ENCODE data around the gene PALM.
"Not testable (repeated sequence)": the region's sequence is repeated elsewhere in the genome, so short reads cannot be mapped to it uniquely, and the experiment has no call there.

The PALM gene, protein sequence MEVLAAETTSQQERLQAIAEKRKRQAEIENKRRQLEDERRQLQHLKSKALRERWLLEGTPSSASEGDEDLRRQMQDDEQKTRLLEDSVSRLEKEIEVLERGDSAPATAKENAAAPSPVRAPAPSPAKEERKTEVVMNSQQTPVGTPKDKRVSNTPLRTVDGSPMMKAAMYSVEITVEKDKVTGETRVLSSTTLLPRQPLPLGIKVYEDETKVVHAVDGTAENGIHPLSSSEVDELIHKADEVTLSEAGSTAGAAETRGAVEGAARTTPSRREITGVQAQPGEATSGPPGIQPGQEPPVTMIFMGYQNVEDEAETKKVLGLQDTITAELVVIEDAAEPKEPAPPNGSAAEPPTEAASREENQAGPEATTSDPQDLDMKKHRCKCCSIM

DNA sequence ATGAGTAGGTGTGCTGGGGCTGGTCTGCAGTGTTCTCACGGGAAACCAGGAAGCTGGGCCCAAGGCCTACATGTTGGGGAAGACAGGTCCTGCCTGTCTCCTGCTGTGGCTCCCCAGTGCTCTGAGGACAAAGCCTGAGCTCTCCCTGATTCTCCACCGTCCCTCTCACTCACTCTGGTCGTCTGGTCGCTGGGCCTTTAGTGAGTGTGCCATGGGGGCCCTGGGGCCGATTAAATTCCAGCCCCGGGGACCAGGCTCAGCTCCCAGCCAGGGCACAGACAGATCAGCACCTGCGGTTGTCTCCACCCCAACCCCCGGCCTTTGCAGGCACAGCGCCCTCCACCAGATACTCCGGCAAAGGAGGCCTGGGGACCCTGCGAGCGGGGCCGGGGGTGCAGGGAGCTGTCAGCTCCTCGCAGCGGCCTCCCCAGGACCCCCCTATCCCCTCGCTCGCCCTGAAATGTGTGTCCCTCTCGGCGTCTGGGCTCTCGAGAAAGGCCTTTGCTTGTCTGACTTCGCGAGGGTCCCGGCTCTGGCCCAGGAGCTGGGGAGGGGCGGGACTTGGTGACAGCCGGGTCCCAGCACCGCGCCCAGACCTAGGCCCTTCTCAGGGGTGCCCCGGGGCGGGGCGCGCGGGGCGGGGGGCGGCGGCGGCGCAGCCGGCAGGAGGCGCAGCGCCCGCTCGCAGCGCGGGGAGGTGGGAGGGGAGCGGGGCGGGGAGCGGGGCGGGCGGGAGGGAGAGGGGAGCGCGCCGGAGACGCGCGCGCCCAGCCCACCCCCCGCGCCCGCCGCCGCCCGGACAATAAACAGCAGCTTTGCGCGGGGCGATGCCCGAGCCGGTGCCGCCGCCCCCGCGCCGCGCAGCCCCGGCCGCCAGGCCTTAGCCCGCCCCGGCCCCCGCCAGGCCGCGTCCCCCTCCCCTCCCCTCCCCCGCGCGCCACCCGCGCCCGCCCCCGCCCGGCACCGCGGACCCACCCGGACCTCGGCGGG is at the start of gene PALM:
PALM (plus strand) TSS at position 782 of the 990 bp plus-strand sequence. CDS start 212 bp downstream, outside the sequence.
- DNase-seq = peak; percentile 12

DNA sequence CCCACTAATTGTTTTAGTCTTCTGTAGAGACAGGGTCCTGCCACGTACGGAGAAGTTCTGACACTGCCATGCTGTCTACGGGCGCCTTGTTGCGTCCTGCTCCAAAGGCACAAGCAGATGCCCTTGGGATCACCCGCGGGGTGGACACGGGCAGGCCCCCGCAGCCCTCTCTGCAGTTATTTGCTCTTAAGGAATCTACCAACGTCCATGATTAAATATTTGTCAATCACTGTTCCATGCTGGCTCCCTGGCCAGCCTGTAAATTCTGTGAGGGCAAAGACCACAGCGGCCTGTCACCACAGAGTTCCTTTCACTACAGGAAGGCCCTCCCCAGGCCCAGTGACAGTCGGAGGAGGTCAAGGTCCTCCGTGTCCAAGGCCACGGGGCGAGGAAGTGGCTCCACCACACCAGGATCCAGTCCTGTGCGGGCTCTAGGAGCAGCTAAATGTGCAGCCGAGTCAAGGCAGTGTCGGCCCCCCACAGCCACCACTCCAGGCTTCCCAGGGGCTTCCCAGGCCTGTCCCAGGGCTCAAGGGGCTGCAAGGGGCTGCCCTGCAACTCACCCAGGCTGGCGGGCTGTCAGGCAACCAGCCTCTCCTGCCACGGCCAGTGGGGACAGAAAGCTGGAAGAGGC is 47.8 kb upstream of the PALM start:
- no peak for DNase-seq

DNA sequence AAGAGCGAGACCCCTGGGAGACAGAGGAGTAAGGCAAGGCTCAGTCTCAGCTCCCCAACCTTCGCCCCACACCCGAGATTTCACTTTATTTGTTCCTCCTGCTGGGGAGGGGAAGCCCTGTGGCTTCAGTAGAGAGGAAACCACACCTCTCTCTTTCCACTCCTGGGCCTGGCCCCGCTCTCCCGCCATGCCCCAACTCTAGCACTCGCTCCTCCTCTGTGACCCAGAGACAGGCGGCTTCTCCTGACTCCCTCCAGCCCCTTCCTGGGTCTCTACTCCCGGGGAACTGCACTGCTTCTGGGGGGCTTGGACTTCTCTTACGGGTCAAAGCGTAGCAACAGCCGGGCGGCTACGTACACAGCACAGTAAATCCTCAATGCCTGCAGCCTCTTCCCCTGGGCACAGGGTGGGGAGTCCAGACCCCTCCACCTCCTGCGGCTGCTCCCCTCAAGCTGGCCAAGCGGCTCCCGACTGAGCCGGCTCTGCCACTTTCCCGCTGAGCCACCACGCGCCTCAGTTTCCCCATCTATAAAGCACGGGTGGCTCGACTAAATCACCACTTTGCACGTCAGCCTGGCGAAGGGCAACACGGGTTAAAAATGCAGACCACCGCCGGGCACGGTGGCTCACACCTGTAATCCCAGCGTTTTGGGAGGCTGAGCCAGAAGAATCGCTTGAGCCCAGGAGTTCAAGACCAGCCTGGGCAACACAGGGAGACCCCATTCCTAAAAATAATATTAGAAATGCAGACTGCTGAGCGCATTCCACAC is 47.1 kb upstream of the PALM start:
- DNase-seq = peak; percentile 78

DNA sequence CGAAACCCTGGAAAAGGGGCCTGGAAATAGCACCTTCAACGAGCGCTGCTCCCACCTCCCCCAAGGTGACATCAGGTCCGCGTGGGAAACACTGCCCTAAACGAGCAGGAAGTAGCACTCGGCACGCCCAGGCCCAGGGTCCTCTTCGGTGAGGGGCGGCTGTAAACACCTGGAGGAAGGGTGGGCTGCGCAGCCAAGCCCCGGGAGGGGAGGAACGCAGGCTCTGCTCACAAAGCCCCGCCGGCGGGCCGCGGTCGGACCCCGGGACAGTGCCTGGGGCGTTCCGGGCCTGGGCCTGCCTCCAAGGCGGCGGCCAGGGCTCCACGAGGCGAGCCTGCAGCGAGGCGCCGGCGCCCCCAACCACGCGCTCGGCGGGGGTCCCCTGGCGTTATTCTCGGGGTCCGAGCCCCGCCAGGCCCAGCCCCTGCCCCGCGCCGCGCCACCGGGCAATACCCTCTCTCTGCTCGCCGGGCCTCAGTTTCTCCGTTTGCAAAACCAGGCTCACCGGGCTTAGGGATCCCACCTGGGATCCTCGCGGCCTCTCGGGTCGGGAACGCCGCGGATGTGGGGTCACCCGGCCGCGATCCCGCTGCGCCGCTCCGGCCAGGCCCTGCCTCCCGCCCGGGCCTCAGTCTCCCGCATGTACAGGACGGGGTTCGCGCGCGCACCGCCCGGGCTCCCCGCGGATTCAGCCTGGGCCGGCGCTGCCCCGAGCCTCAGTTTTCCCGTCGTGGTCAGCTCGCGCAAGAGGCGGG is 46.4 kb upstream of the PALM start:
- peak; percentile 84 for DNase-seq

DNA sequence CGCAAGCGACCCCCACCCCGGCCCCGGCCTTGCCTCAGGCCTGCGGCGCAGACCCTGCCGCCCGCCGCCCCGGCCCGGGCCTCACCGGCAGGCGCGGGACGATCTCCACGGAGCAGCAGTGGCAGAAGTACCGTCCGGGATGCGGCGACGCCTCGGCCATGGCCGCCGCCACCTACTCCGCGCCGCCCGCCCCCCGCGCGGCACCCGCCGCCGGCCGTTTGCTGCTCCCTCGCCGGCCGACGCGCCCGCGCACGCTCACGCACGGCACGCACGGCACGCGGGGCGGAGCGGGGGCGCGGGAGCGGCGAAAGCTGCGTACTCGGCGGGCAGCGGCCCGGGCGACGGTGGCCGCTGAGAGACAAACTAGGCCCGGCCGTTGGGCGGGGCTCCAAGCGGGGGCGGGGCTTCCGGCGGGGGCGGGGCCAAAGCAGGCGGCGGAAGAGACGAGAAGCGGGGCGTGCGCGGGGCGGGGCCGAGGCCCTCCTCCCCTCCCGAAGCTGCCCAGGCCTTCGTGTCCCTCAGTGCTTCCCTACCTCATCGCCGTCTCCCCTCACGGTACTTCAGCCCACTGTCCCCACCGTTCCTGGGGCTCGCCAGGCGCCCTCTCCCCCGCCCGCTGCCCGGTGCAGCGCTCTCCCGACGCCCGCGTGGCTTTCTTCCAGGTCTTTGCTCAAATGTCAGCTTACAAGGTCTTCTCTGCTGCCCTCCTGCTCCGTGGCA is 45.6 kb upstream of the PALM start, which contains the start of gene RNF126:
RNF126 (minus strand) TSS at position 253 of the 720 bp plus-strand sequence; CDS start at position 160, 93 bp downstream.
- peak; percentile 93 for DNase-seq

DNA sequence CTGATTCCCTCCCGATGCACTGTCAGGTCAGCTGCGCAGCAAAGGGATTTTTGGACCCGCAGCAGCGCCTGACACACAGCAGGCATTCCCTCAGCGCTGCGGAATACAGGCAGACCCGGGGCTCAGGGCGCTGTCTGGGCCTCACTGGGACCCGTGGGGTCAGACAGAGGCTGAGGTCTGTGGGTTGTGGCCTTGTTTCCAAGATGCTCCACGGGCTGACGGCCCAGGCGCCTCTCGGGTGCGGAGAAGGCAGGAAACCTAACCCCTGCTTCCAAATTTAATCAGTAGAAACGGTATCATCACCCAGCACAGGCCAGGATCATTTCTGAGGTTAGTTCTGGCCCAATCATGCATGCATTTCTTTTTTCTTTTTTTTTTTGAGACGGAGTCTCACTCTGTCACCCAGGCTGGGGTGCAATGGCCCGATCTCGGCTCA is 45.0 kb upstream of the PALM start:
- no peak for DNase-seq

DNA sequence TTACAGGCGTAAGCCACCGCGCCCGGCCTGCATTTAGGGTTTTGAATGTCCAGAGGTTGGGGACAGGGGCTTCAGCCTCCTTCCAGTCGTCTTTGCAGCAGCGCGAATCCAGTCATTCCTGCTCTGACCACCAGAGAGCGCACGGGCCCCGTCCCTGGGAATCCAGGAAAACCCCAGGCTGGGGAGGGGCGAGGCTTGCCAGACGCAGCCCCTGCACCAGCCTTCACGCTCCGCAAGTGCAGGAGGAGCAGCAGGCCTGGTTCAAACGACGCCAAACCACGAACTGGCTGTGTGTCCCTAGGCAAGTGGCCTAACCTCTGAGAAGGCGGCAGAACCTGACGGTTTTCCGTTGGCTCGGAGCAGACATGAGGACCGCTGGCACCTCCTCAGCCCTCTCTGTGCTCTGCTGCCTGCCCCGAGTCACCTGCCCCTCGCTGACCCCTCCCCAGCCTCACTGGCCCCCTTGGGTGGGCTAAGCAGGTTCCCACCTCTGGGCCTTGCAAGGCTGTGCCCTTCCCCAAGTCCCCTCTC is 43.8 kb upstream of the PALM start:
- DNase-seq = peak; percentile 89

DNA sequence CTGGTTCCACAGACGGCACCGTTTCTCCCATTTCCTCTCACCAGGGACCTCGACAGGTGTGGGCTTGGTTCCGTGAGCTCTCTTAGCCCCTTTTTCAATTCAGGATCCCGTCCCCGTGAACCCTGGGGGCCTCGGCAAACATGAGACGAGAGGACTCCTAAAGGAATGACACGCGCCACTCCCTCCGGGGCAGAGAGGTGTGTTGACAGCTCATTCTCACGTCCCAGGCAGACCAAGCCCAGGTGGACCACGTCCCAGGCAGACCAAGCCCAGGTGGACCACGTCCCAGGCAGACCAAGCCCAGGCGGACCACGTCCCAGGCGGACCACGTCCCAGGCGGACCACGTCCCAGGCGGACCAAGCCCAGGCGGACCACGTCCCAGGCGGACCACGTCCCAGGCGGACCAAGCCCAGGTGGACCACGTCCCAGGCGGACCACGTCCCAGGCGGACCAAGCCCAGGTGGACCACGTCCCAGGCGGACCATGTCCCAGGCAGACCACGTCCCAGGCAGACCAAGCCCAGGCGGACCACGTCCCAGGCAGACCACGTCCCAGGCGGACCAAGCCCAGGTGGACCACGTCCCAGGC is 41.7 kb upstream of the PALM start:
- not testable (repeated sequence) for DNase-seq

DNA sequence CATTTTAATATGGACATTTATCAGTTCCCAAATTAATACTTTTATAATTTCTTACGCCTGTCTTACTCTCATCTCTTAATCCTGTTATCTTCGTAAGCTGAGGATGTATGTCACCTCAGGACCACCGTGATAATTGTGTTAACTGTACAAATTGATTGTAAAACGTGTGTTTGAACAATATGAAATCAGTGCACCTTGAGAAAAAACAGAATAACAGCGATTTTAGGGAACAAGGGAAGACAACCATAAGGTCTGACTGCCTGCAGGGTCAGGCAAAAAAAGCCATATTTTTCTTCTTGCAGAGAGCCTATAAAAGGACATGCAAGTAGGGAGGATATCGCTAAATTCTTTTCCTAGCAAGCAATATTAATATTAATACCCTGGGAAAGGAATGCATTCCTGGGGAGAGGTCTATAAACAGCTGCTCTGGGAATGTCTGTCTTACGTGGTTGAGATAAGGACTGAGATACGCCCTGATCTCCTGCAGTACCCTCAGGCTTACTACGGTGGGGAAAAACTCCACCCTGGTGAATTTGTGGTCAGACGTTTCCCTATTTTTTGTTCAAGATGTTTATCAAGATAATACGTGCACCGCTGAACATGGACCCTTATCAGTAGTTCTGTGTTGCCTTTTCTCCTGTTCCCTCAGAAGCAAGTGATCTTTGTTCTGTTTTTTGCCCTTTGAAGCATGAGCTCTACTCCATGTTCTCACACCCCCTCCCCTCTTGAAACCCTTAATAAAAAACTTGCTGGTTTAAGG is 39.9 kb upstream of the PALM start:
- DNase-seq = not testable (repeated sequence)

DNA sequence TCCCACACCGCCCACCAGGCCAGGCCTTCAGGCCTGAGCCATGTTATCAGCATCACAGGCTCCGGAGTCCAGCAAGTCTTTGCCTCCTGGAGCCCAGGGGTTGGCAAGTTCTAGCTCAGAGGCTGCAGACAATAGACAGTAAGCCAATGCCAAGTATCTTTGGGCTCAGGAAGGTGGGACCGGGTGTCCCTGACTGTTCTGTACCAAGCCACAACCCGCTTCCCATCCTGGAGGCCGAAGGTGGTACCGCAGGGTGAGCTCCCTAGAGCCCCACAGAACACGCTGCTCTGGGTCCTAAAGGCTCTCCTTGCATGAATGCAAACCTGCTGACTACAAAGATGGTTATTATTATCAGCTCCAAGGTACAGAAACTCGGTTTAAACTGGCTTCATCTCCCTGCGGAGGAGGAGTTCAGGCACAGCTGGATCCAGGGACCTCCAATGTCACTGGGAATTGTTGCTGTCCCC is 38.1 kb upstream of the PALM start:
- DNase-seq = no peak

DNA sequence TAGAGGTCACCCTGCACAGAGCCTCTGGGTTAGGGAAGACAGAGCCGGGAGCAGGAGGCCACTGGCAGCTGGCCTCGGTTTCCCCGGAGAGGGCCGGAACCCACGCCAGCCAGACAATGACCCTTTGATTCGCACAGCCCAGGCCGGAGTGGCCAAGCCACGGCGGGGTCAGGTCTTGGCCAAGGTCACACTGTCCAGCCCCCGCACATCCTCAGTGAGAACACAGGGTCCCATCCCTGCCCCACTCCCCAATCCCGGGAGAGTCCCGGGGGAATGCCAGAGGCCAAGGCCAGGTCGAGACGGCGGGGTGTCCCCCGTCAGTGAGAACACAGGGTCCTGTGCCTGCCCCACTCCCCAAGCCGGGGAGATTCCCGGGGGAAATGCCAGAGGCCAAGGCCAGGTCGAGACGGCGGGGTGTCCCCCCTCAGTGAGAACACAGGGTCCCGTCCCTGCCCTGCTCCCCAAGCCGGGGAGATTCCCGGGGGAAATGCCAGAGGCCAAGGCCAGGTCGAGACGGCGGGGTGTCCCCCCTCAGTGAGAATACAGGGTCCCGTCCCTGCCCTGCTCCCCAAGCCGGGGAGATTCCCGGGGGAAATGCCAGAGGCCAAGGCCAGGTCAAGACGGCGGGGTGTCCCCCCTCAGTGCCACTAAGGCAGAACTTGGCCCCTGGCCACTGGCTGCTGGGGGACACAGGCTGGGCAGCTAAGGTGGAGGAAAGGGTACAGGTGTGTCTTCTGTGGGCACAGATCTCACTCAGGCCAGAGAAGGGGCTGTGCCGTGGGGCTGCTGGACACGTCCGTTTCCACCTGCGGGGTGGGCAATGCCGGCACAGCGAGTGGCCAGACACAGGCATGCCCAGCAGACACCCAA is 34.2 kb upstream of the PALM start:
- DNase-seq = no peak

DNA sequence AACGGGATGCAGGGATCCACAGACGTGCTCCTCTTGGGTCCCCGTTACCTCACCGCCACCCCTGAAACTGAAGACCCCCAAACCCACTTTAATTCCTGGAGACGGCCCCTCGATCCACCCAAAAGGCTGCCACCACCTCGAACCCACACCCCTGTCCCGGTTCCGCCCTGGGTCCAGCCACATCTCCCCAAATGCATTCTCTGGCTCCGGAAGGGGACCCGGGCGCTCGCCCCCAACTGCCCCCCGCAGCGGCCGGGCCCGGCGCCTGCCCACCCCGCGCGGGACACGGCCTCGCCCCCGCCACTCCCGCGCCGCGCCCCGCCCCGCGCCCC is 32.8 kb upstream of the PALM start:
- DNase-seq = no peak

DNA sequence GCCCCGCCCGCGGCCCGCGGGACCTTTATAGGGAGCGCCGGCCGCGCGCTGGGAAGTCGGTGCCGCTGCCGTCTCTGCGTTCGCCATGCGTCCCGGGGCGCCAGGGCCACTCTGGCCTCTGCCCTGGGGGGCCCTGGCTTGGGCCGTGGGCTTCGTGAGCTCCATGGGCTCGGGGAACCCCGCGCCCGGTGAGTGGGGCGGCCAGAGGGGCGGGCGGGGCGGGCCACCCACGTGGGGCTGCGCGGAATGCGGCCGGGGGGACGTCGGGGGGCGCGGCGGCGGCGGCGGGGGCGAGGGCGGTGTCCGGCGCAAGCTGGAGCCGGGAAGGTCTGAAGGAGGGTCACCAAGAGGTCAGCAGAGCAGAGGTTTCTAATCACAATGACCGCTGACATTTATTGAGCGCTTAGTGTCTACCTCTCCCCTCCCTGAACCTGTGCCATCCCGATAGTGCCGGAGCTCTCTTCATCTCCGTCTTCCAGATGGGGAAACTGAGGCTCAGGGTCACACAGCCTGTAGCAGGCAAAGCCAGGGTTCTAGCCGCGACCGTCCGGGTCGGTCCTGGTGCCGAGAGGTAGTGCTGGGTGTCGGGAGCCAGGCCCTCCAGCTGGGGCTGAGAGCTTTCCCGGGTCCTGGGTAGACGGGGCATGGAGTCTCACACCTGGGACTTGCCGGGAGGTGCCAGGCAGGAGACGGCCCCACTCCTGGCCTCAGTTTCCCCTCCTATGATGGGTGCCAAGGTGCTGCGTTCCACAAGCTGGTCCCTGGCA is 32.2 kb upstream of the PALM start, which contains the start of gene FSTL3:
FSTL3 (plus strand) TSS at position 54 of the 767 bp plus-strand sequence; CDS start at position 86, 32 bp downstream.
- DNase-seq = no peak

DNA sequence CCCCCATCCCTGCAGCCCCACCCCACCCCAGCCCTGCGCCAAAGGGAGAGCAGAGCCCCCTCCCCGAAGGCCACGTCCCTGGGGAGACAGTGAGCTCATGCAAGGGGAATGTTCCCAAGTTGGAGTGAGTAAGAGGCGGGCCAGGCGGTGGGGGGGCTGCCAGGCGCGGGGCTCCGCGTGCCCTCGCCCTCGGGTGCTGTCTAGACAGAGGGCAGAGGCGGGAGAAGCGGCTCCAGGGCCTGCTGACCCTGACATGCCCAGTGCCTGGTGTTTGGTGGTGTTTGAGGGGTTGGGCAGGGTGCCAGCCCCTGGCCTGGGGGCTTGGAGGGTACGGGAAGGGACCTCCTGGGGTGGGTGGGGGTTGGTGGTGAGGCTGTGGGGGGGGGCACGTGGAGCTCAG is 31.5 kb upstream of the PALM start:
- DNase-seq = no peak

DNA sequence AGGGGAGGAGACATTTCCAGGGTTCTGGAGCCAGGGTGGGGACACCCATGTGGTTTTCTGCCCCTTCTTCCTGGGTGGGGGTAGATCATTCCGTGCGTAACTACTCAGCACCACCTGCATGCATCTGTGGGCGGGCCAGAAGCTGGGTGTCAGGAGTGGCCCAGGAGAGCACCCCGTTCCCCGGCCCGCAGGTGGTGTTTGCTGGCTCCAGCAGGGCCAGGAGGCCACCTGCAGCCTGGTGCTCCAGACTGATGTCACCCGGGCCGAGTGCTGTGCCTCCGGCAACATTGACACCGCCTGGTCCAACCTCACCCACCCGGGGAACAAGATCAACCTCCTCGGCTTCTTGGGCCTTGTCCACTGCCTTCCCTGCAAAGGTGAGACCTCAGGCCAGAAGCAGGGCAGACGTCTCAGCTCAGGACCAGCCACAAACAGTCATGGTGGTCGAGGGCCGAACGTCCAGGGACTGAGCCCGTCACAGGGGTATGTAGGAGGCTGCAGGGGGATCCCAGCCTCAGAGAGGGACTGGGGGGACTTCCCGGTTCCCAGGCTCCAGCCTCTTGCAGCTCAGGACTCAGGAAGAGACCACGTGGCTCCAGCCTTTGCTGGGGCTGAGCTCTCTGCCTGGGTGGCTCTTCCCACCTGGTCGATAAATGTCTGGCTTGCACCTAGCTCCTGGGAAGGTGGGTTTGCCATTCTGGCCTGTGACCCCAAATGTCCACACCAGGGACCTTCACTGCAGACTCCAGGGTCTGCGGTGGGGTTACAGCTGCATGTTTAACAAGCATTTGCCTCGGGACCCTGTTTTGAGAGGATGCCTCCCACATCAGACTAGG is 30.9 kb upstream of the PALM start:
- DNase-seq = no peak

DNA sequence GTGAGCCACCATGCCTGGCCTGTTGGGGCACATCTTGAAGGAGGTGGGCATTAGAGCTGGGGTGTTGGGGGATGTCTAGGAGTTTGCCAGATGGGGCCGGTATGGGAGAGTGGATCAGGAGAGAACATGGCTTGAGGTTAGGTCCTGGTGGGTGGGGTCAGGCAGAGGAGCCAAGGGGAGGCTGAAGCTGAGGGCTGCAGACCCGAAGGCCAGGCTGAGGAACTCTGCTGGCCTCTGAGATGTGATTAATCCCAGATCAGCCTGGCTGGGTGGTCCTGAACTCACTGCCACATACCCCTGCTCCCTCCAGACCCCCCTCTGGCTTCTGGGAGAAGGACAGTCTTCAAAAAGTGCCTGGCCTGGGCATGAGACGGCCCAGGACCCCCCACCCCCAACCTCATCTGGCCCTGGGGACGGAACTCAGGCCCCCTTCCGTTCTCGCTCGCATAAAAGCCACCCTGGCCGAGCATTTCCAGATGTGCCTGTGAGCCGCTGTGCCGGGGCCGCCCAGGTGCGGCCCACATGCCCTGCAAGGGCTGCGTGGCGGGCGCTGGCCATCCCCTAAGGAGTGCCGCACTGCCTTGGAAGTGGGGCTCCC is 29.8 kb upstream of the PALM start:
- DNase-seq = no peak

Data from stimulated activated CD4-positive, alpha-beta T cell treated with anti-CD3 and anti-CD28 coated beads, Interleukin-15, amount 100 ng/mL, for 24 hours (primary cell).